Fibroblast of the aortic adventitia (primary cell): ENCODE results near the gene MMP21. TPM values are rescaled to one million over a fixed set of nuclear protein-coding genes. Genes with fewer than 3 reads are reported as not detected.

Experiments
- DNase-seq: peaks from one replicate; pipeline ENCODE4 v3.0.0-alpha.2; 2010; ENCODE audit warnings: low read depth
- H3K4me3 ChIP-seq: 2 replicates; pipeline ENCODE4 v1.5.1; 2011; ENCODE audit warnings: low read depth, mild to moderate bottlenecking, control low read depth, low read length, moderate library complexity
- total RNA-seq: library from RNA; depleted of rRNA; stranded (reverse); fragments of >200 nt; gene quantifications from 2 replicates; pipeline ENCODE4 v1.2.3, GENCODE V29; 2012; ENCODE audit warnings: low replicate concordance
- TF ChIP-seq, protein P1 (sequence below): IDR thresholded peaks from 2 replicates; pipeline ENCODE4 v1.5.1; 2011; ENCODE audit warnings: mild to moderate bottlenecking, low read length, control low read depth, inconsistent platforms; ENCODE audit not compliant: insufficient read depth

Gene MMP21
- total RNA-seq, 1 donor = 0.09 TPM

DNA sequence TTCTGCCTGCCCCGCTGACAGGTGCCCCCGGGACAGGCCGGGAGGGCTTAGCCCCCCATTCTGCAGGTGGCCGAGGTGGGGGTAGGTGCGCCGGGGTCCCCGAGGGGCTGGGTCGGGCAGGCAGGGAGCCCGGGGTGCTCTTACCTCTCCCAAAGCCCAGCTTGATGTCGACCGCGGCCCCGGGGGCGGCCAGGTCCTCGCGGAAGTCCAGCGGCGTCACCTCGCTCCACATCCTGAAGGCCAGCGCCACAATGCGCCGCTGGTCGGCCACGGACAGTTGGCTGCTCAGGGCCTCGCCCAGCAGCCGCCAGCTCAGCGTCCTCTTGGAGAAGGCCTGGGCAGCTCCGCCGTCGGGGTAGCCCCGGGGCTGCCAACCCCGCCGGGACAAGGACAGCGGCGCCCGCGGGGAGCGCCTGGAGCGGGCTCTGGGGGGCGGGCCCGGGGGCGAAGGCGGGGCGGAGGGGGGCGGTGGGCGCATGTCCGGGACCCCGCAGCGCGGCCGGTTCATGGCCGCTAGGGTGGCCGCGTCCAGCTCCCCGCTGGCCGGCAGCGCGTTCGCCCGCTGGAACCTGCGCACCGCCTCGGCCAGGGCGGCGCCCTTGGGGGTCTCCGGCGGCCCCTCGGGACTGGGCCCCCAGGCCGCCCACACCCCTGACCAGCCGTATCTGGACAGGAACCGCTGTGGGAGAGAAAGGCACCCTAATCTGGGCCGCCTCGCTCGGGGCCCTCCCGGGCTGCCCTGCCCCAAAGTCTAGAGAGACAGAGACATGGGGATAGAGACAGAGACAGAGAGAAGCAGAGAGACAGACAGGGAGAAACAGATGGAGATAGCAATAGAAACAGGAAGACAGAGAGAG lies 1.7 kb downstream of the MMP21 start:
- no peak for DNase-seq
- TF ChIP-seq, protein P1, sequence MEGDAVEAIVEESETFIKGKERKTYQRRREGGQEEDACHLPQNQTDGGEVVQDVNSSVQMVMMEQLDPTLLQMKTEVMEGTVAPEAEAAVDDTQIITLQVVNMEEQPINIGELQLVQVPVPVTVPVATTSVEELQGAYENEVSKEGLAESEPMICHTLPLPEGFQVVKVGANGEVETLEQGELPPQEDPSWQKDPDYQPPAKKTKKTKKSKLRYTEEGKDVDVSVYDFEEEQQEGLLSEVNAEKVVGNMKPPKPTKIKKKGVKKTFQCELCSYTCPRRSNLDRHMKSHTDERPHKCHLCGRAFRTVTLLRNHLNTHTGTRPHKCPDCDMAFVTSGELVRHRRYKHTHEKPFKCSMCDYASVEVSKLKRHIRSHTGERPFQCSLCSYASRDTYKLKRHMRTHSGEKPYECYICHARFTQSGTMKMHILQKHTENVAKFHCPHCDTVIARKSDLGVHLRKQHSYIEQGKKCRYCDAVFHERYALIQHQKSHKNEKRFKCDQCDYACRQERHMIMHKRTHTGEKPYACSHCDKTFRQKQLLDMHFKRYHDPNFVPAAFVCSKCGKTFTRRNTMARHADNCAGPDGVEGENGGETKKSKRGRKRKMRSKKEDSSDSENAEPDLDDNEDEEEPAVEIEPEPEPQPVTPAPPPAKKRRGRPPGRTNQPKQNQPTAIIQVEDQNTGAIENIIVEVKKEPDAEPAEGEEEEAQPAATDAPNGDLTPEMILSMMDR = no peak
- no peak overlapping the region for H3K4me3 ChIP-seq

DNA sequence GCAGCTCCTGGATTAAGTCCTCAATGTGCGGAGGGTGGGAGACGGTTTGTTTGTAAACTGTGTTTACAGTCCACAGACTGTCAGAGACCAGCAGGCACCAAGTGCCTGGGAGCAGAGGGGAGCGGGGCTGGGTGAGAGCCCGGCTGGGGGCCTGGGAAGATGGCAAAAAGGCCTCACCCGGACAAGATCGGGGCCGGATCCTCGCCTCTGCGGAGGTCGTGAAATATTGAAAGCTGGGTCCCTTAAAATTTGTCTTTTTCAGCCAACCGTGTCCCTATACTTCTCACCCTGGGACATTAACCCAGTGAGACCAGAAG lies 2.8 kb downstream of the MMP21 start:
- H3K4me3 ChIP-seq = no peak overlapping the region
- TF ChIP-seq, protein P1 = no peak
- DNase-seq = no peak

DNA sequence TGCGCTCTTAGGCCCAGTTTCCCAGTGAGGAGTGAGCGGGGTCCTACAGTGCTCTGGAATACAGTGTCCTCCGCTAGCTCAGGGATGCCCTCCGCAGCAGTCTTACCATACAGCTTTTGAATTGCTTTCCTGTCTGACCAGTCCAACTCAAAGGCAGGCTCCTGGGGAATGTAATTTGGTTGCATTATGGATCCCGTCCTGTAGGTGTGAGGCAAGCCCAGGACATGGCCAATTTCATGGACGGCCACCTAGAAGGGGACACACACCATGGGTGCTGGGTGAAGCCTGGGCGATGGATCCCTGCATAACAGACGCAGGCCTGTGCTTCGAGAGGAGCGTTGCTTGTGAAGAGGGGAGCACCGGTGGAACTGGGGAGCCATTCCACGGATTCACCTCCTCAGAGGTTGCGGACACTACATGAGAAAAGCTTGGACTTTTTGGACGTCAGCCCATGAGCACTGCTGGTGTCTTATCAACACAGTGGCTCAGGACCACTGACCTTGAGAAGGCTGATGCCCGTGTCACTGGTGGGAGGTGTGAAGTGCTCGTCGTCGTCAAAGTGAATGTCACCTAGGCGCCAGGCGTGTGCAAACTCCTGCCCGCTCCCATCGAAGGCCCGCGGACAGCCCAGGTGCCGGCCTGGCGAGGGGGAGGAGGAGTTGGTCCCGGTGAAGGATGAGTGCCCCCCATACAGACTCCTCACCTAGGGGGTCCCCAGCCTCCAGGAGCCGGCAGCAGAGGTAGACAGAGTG lies 3.3 kb downstream of the MMP21 start:
- no peak overlapping the region for H3K4me3 ChIP-seq
- TF ChIP-seq, protein P1 = no peak
- no peak for DNase-seq

DNA sequence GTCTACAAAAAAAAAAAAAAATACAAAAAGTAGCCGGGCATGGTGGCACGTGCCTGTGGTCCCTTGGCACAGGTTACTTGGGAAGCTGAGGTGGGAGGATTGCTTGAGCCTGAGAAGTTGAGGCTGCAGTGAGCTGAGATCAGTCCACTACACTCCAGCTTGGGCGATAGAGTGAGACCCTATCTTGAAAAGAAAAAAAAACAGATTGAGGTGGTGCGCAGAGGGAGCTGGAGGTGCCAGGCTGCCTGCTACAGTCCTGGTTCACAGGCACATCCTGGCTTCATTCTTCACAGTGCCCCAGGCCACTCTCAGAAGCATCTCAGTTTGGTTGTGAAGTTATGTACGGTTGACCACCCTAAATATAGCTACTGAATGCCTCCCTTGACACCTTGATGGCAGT lies 4.8 kb downstream of the MMP21 start:
- no peak overlapping the region for H3K4me3 ChIP-seq
- DNase-seq = no peak
- TF ChIP-seq, protein P1 = no peak

DNA sequence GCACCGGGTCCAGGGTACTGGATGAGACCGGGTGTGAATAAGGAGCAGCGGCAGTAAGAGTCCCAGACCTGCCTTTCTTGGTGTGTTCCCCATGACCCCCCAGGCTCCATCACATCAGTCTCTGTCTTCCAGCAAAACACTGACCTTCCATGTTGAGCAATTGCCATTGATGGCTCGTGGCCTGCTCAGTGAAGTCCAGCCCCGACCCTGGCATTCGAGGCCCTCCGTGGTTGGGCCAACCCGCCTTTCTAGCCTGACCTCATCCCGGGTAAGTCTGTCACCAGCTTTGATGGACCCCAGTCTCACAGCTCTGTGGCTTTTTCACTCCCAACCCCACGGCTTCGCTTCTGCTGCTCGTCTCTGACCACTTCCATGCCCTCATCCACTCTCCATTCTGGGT lies 6.4 kb downstream of the MMP21 start:
- TF ChIP-seq, protein P1 = no peak
- DNase-seq = no peak

DNA sequence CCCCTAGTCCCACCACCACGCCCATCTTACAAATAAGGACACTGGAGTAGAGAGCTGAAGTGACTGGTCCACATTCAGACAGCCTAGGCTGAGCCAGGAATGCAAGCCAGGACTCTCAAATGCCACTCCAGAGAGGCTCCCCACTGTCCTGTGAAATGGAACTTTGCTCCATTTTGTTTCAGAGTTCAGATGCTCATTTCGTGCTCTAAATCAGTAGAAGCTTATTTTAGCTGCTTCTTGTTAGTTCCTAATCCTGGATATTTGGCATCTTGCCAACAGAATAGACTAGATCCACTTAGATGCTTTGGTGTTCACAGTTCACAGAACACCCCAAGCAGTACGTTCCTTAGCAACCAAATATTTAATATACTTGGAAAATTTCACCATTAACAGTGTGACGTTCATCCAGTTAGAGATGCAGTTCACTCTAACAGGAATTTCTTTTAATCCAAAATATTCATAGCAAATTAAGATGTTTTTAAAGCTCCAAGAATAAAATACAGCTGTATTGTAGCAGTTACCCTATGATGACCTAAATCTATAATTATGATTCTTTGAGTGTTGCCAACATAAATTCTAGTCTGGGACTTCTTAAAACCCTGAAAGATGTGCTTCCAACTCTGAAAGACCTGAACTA lies 7.3 kb downstream of the MMP21 start:
- TF ChIP-seq, protein P1 = no peak
- peak; percentile 46 for DNase-seq
- H3K4me3 ChIP-seq = no peak overlapping the region

More for the DNA sequence above, 6.4 kb downstream of the MMP21 start:
- no peak overlapping the region for H3K4me3 ChIP-seq
